ENCODE data around the gene SETMAR.

GRCh38 chr3:4310971-4311370 is 7.8 kb downstream of the SETMAR start:
- TF ChIP-seq POLR2AphosphoS5 (IDR thresholded peaks at IDR 0.05; ENCODE audit: low read depth, low read length) (no peak), POLR2A (IDR thresholded peaks at IDR 0.05; ENCODE audit: low read depth, low read length) (no peak), TAF1 (IDR thresholded peaks at IDR 0.05; ENCODE audit: low read depth, low read length) (no peak)
